GF-D8 (cell line): Measurements from ENCODE around the gene PLEKHG4B.
"Not testable (repeated sequence)": the region's sequence is repeated elsewhere in the genome, so short reads cannot be mapped to it uniquely, and the experiment has no call there.

Experiments
- DNase-seq: peaks from one replicate; lab custom pipeline; 2025; lab: John Stamatoyannopoulos, UW

PLEKHG4B gene

GRCh38 chr5:91556-92263 lies at the start of gene PLEKHG4B:
Gene PLEKHG4B, plus strand, starts transcription at chr5:92168. Its CDS starts 64 bp downstream, at chr5:92232.
- DNase-seq: no peak

GRCh38 chr5:42250-42649 lies 49.7 kb upstream of the PLEKHG4B start:
- no peak for DNase-seq

GRCh38 chr5:48192-48591 lies 43.8 kb upstream of the PLEKHG4B start:
- DNase-seq: no peak

GRCh38 chr5:49530-49929 lies 42.4 kb upstream of the PLEKHG4B start:
- not testable (repeated sequence) for DNase-seq

GRCh38 chr5:49953-50544 lies 41.9 kb upstream of the PLEKHG4B start:
- no peak for DNase-seq

GRCh38 chr5:50724-51499 lies 41.1 kb upstream of the PLEKHG4B start:
- no peak for DNase-seq

- DNase-seq: no peak
These were observed 40.5 kb upstream of the PLEKHG4B start for GRCh38 chr5:51500-51823.

GRCh38 chr5:53381-54174 lies 38.4 kb upstream of the PLEKHG4B start:
- DNase-seq: no peak

GRCh38 chr5:54175-54730 lies 37.7 kb upstream of the PLEKHG4B start:
- DNase-seq: no peak

- DNase-seq: no peak
These were observed 36.9 kb upstream of the PLEKHG4B start for GRCh38 chr5:54876-55569.

GRCh38 chr5:56561-57290 lies 35.2 kb upstream of the PLEKHG4B start:
- no peak for DNase-seq

- DNase-seq: not testable (repeated sequence)
These were observed 31.7 kb upstream of the PLEKHG4B start for GRCh38 chr5:60250-60649.

- no peak for DNase-seq
These were observed 21.5 kb upstream of the PLEKHG4B start for GRCh38 chr5:70440-70839.

- DNase-seq: not testable (repeated sequence)
These were observed 19.4 kb upstream of the PLEKHG4B start for GRCh38 chr5:72316-73180.

- DNase-seq: not testable (repeated sequence)
These were observed 18.9 kb upstream of the PLEKHG4B start for GRCh38 chr5:73181-73447.

GRCh38 chr5:73768-74502 lies 18.0 kb upstream of the PLEKHG4B start:
- no peak for DNase-seq

GRCh38 chr5:74503-75109 lies 17.4 kb upstream of the PLEKHG4B start:
- DNase-seq: no peak

- DNase-seq: no peak
These were observed 16.3 kb upstream of the PLEKHG4B start for GRCh38 chr5:75331-76320.
